HK-2 (cell line): ENCODE data around the gene SENP3.

Experiments
- DNase-seq: peaks from one replicate; pipeline ENCODE4 v3.0.0-alpha.2; 2018; ENCODE audit not compliant: unreplicated experiment

SENP3 gene

GRCh38 chr17:7561589-7562207, at the start of gene SENP3:
SENP3 (plus strand) TSS chr17:7561919; CDS start chr17:7563077, 1,158 bp downstream.
- peak; percentile 85 for DNase-seq

DNA sequence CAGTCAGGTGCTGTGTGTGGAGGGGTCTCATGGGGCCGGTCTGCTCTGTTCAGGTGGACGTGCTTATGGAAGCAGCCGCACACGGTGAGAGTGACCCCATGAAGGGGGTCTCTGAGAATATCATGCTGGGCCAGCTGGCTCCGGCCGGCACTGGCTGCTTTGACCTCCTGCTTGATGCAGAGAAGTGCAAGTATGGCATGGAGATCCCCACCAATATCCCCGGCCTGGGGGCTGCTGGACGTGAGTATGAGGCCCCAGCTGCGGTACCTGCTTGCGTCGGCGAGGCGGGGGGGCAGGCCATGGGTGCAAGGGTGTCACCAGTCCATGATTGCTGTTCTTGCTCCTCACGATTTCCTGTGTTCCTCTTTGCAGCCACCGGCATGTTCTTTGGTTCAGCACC, 49.6 kb upstream of the SENP3 start:
- DNase-seq: no peak

DNA sequence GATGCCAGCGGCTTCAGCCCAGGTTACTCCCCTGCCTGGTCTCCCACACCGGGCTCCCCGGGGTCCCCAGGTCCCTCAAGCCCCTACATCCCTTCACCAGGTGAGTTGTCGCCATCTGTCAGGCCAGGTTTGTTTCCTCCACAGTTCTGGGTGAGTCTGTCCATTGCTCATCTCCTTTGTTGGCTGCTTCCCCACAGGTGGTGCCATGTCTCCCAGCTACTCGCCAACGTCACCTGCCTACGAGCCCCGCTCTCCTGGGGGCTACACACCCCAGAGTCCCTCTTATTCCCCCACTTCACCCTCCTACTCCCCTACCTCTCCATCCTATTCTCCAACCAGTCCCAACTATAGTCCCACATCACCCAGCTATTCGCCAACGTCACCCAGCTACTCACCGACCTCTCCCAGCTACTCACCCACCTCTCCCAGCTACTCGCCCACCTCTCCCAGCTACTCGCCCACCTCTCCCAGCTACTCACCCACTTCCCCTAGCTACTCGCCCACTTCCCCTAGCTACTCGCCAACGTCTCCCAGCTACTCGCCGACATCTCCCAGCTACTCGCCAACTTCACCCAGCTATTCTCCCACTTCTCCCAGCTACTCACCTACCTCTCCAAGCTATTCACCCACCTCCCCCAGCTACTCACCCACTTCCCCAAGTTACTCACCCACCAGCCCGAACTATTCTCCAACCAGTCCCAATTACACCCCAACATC, 48.7 kb upstream of the SENP3 start:
- DNase-seq: no peak

DNA sequence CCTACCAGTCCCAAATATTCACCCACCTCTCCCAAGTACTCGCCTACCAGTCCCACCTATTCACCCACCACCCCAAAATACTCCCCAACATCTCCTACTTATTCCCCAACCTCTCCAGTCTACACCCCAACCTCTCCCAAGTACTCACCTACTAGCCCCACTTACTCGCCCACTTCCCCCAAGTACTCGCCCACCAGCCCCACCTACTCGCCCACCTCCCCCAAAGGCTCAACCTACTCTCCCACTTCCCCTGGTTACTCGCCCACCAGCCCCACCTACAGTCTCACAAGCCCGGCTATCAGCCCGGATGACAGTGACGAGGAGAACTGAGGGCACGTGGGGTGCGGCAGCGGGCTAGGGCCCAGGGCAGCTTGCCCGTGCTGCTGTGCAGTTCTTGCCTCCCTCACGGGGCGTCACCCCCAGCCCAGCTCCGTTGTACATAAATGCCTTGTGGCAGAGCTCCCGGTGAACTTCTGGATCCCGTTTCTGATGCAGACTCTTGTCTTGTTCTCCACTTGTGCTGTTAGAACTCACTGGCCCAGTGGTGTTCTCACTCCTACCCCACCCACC, 47.8 kb upstream of the SENP3 start:
- DNase-seq: no peak

DNA sequence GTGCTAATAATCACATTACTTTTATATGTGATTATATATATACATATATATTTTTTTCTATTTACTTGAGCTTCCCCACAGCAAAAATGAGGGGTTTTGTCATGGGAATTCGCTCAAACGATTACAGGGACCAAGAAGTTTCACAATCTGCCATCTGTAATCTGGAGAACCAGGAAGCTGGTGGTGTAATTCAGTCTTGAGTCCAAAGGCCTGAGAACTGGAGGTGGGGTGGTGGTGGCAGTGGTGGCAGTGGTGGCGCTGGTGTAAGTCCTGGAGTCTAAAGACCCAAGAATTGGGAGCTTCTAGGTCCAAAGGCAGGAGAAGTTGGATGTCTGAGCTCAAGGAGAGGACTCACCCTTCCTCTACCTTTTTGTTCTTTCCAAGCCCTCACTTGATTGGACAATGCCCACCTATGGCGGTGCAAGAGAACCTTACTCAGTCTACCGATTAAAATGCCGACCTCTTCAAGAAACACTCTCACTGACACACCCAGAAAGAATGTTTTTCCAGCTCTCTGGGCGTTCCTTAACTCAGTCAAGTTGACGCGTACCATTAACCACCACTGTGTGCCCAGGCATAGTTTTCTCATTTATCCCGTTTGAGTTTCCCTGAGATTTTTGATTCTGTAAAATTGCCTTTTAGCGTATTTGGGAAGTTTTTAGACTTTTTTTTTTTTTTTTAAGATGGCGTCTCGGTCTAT, 45.7 kb upstream of the SENP3 start:
- DNase-seq: no peak

DNA sequence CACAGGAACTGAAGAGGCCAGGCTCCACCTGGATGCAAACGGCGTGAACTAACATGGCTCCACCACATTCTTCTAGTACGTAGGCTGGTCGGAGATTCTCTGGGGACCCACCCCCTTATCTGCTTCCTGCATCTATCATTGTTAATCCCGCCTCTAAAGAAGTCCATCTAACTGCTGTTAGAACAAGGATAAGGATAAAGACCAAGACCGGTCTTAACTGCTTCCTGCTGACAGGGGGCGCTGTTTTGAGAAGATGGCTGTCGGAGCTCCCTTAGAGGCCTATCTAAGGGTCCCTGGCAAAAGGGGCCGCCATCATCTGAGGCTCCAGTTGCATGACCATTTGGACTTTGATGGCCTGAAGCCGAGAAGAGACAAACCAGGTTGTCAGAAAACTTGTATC, 38.7 kb upstream of the SENP3 start:
- no peak for DNase-seq

DNA sequence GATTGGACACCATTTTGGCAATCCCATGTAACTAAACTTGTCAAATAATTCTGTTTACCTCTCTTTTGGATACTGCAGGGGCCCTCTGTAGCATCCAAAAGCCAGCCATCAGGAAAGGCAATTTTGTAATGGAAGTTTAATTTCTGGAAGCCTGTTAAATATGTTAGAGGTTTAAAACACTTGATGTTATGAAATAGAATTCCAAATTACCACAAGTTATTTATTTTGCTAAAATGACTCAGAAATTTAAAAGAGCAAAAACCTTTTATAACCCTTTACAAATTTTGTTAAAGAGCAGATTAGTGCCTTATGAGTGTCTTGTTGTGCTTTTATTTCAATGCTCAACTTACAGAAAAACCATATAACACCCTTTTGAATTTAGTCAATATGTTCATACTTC, 32.9 kb upstream of the SENP3 start:
- no peak for DNase-seq

- DNase-seq: no peak
Observed at GRCh38 chr17:7530023-7530900, 31.5 kb upstream of the SENP3 start.

GRCh38 chr17:7538050-7538449, 23.7 kb upstream of the SENP3 start:
- no peak for DNase-seq

GRCh38 chr17:7538891-7539545, 22.7 kb upstream of the SENP3 start:
- peak; percentile 25 for DNase-seq

- DNase-seq: no peak
Observed at GRCh38 chr17:7541074-7541621, 20.6 kb upstream of the SENP3 start.

DNA sequence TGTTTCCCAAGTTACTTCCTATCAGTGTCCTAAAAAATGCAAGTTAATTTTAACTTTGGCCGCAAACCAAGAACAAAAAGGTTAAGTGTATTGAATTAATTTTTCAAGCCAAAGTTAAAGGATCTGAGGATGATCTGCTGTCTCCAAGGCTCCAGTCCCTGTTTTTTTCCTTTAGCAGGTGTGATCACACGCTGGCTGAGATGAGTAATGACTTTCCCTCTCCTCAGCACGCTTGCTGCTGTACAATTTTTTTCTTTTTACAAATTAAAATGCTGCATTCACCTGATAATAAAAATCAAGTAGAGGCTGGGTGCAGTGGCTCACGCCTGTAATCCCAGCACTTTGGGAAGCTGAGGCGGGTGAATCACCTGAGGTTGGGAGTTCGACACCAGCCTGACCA, 16.8 kb upstream of the SENP3 start:
- no peak for DNase-seq

DNA sequence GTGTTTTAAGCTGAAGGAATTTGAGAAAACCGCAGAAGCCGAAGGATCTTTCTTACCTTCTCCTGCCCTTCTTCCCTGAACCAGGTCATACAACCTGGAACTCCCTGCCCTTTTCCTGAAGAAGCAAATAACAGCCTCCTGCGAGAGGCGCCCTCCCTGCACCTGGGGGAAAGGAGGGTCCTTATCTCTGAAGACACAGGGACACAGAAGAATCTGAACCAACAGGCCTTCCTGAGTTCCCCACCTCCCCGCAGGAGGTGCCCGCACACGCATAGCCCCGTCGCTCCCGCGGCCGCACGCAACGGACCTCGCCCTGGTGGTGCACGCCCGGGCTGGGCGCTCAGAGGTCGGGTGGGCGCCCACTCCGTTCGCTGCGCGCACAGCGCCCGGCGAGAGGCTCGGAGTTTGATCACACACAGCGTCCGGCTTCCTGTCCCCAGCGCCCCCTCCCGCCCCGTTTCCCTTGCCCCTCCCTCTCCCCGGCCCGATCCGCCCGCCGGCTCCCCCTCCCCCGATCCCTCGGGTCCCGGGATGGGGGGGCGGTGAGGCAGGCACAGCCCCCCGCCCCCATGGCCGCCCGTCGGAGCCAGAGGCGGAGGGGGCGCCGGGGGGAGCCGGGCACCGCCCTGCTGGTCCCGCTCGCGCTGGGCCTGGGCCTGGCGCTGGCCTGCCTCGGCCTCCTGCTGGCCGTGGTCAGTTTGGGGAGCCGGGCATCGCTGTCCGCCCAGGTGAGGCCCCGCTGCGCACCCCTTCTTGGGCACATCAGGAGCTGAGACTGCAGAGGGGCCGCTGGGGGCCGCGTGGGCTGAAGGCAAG, 12.9 kb upstream of the SENP3 start, which contains the start of gene TNFSF12:
TSS of gene TNFSF12 (plus strand) at position 474 of the 816 bp plus-strand sequence. CDS start at position 570, 96 bp downstream.
- DNase-seq: no peak

- DNase-seq: no peak
Observed at GRCh38 chr17:7549401-7550055, 12.2 kb upstream of the SENP3 start.

GRCh38 chr17:7550344-7550743, 11.4 kb upstream of the SENP3 start:
- DNase-seq: no peak

DNA sequence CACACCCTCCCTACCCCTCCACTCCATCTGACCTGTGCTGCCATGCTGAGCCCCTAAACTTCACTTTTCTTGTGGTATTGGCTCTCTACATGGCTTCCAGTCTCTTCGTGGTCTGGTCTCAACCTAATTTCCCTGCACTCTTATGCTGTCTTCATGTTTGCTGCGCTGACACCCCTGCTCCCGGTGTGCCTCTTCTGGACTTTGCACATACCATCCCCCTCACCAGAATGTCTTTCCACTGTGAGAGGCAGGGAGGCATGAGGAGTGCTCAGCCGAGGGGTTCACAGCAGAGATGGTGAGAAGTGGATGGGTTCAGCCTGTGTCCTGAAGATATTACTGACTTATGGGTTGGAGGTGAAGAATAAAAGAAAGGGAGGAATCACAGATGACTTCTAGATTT, 10.3 kb upstream of the SENP3 start:
- no peak for DNase-seq

DNA sequence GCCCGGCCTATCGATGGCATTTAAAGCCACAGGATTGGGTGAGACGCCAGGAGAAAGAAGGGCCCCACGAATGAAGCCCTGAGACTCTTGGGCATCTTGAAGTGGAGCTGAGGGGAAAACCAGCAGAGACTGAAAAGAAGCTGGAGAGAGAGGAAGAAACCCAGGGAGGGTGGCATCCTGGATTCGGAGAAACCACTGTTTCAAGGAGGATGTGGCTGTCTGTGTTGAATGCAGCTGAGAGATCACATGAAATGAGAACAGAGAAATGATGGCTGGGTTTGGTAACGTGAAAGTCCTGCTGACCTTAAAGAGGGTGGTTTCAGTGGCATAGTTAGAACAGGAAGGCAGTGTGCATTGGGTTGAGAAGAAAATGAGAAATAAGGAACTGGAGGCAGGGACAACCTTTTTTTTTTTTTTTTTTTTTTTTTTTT, 9.1 kb upstream of the SENP3 start:
- DNase-seq: no peak

GRCh38 chr17:7553356-7553755, 8.4 kb upstream of the SENP3 start:
- no peak for DNase-seq

DNA sequence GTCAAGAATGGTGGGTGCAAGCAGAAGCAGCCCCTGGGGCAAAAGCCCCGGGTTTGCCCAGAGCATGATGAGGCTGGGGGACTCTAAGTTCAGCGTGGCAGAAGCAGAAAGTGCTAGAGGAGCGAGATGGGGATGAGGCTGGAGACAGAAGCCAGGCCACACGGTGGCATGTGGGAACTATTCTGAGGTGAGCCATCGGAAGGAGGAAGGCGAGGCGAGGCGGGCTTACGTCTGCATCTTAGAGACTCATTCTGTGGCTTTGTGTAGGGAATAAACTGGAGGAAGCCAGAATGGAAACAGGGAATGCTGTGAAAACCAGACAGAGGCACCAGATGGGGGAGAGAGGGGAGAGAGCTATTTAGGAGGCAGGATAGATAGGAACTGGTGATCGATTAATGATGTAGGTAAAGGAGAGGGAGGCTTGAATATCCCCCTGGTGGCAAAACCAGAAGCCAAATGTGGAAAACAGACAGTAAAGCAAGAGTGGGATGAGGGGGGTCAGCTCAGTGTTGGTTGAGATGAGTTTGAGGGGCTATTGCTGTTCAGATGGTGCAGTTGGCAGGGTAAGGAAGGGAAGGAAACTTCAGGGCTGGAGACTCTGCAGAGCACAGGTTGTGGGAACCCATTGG, 6.3 kb upstream of the SENP3 start:
- DNase-seq: no peak
